Spleen (tissue), 11 donors: Measurements from ENCODE around the gene TBCB. TPM values are rescaled to one million over a fixed set of nuclear protein-coding genes. Genes with fewer than 3 reads are reported as not detected.

Experiments
- DNase-seq: peaks from one replicate; pipeline ENCODE4 v3.0.0-alpha.2; 2020
- H3K27ac ChIP-seq, 8 donors: fragments of 200-600 bp; sonication (generic) in 7 of 8; 1 replicate in 4 of 8; 2 replicates in 4 of 8; pipeline versions ENCODE4 v1.5.0 to v1.8.0; 2016 to 2021; ENCODE audit warnings: inconsistent platforms in 4 of 8, mild to moderate bottlenecking in 4 of 8, moderate library complexity in 1 of 8
- H3K27me3 ChIP-seq, 7 donors: fragments of 200-600 bp; sonication (generic) in 6 of 7; replicated peaks in 1 of 7; 1 replicate in 4 of 7; 2 replicates in 3 of 7; pipeline versions ENCODE4 v1.5.0 to v1.8.0; 2016 to 2021; ENCODE audit warnings: inconsistent platforms in 3 of 7, mild to moderate bottlenecking in 1 of 7
- H3K36me3 ChIP-seq, 6 donors: fragments of 200-600 bp; sonication (generic) in 5 of 6; 1 replicate in 4 of 6; 2 replicates in 2 of 6; pipeline versions ENCODE4 v1.5.0 to v1.8.0; 2016 to 2021; ENCODE audit warnings: inconsistent platforms in 2 of 6
- H3K4me1 ChIP-seq, 6 donors: fragments of 200-600 bp; sonication (generic) in 5 of 6; 1 replicate in 3 of 6; 2 replicates in 3 of 6; pipeline versions ENCODE4 v1.5.0 to v1.8.0; 2016 to 2021; ENCODE audit warnings: inconsistent platforms in 3 of 6
- H3K4me3 ChIP-seq, 8 donors: fragments of 200-600 bp; sonication (generic) in 7 of 8; 1 replicate in 4 of 8; 2 replicates in 4 of 8; pipeline versions ENCODE4 v1.5.0 to v1.8.0; 2016 to 2021; ENCODE audit warnings: inconsistent platforms in 4 of 8, mild to moderate bottlenecking in 4 of 8, moderate library complexity in 2 of 8
- H3K9me3 ChIP-seq, 8 donors: fragments of 200-600 bp; sonication (generic) in 7 of 8; 1 replicate in 4 of 8; 2 replicates in 4 of 8; pipeline versions ENCODE4 v1.5.0 to v1.8.0; 2016 to 2021; ENCODE audit warnings: inconsistent platforms in 4 of 8
- POLR2A ChIP-seq, 3 donors: fragments of 450-650 bp; IDR thresholded peaks; one replicate each; pipeline ENCODE4 v1.5.1; 2017; ENCODE audit warnings: antibody characterized with exemption in 3 of 3, mild to moderate bottlenecking in 1 of 3
- POLR2AphosphoS5 ChIP-seq, 3 donors: sonication (generic); formaldehyde crosslinking; IDR thresholded peaks; one replicate each; pipeline ENCODE4 v1.5.1; 2017; ENCODE audit warnings: antibody characterized with exemption in 3 of 3
- WGBS, 5 donors: extraction: QIAGEN DNeasy Blood & Tissue Kit in 3 of 5; methylation state at CpG; one replicate each; pipeline versions ENCODE4 v1.1.5 to v1.1.7; 2013 to 2018; 5-methylcytosine and 5-hydroxymethylcytosine counted together
- intact Hi-C: fragments of 100-400 bp; cut with DNase I; formaldehyde crosslinking; loops from one replicate; pipeline ENCODE4 v1.15.0; 2023; ENCODE audit warnings: low total_unique reads
- polyA plus RNA-seq, 3 donors: library from polyadenylated mRNA; stranded (reverse); fragments of 200-250 nt; gene quantifications; one replicate each; pipeline ENCODE4 v1.2.1, GENCODE V29; 2013
- total RNA-seq, 7 donors: library from RNA; depleted of rRNA in 3 of 7; stranded (reverse); fragments of >200 nt in 3 of 7; fragmentation: NEBNext Ultra II Directional in 4 of 7; extraction: Animal tissue kit (Norgen Biotek cat#: 25700) in 4 of 7; gene quantifications; one replicate each; pipeline versions ENCODE4 v1.1.0 to v1.2.1, GENCODE V29; 2016 to 2021
- TF ChIP-seq, protein P1 (sequence below), 11 experiments: fragments of 200-600 bp in 7 of 11; fragments of 450-650 bp in 4 of 11; sonication (generic) in 4 of 11; IDR thresholded peaks in 8 of 11; conservative IDR thresholded peaks in 3 of 11; 1 replicate in 7 of 11; 2 replicates in 4 of 11; pipeline versions ENCODE4 v1.4.0 to v1.8.0; 2016 to 2021; ENCODE audit warnings: antibody characterized with exemption in 11 of 11, inconsistent platforms in 4 of 11, mild to moderate bottlenecking in 1 of 11
- donor health status: healthy with polysubstance abuse.
- donor health status: DM: no; HTN: no; CAD: no; lungs with moderate emphysema.
- donor health status: DM: no; HTN: no; CAD: no.
- donor health status: Bipolar disorder and iron deficiency.
- donor health status: healthy.
- donor health status: DM: no; HTN: no; CAD: no.
- donor health status: DM: yes; HTN: yes; CAD: no.

TBCB gene
- total and polyA plus RNA-seq, 10 donors = 87.8 to 170 (median 120) TPM

DNA sequence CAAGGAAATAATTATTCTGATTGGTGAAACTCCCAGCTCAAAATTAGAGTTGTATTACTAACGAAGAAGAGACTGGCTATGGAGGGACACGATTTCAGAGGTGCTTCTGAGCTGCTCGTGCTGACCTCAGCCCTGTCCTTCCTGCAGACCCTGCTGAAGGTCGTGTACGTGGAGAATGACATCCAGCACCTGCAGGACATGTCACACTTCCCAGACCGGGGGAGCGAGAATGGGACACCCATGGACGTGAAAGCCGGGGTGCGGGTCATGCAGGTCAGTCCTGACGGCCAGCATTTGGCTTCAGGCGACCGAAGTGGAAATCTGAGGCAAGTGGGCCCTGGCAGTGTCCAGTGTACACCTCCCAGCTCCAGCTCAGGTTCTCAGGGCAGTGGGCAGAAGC lies 32.4 kb upstream of the TBCB start:
- WGBS, 5 donors = 88 to 95% (median 94%) methylated on average over 13 of the region's 13 CpGs

DNA sequence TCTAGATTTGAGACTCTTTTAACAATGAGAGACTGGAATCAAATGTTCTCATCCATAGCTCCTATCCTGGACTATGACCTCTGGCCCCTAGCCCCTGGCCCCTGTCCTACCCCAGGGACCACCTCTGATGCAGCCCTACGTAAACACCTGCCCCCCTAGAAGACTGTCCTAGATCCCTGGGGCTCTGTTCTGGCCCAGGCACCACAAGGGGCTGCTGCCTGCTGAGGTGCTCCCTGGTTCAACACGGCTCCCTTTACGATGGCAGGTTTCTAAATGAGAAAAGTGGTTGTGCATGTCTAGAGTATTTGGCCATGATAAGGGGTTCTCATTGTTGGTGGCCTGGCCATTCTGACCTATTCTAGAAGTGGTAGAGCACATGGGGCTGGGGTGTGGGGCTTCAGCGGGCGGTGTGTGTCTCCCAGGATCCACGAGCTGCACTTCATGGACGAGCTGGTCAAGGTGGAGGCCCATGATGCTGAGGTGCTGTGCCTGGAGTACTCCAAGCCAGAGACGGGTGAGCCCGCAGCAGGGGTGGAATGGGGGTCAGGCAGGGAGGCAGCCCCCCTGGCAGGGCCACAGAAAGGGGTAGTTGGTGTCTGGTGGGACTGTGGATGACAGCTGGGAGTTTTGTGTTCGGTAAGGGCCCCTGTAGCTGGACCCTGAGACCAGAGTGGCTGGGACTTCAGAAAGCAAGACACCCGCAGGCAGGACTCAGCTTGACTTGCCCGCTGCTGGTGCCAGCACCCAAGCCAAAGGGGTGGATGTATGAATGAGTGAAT lies 30.8 kb upstream of the TBCB start:
- Histone ChIP-seq H3K36me3 (peaks cover 0 to 91% (median 3%) of the 10 kb centered on the region in 6 donors), H3K4me3 (no peak overlapping the region), H3K27me3 (no peaks in the 10 kb centered on the region), H3K27ac (no peak overlapping the region), H3K9me3 (no peaks in the 10 kb centered on the region), H3K4me1 (no peaks in the 10 kb centered on the region)
- intact Hi-C loops = no loop called here
- WGBS, 5 donors = 92 to 98% (median 96%) methylated on average over 11 to 12 of the region's 12 CpGs
- no peak for DNase-seq
- TF ChIP-seq POLR2AphosphoS5 (IDR thresholded peaks at IDR 0.05) (no peak), POLR2A (IDR thresholded peaks at IDR 0.05) (no peak)
- TF ChIP-seq, protein P1, sequence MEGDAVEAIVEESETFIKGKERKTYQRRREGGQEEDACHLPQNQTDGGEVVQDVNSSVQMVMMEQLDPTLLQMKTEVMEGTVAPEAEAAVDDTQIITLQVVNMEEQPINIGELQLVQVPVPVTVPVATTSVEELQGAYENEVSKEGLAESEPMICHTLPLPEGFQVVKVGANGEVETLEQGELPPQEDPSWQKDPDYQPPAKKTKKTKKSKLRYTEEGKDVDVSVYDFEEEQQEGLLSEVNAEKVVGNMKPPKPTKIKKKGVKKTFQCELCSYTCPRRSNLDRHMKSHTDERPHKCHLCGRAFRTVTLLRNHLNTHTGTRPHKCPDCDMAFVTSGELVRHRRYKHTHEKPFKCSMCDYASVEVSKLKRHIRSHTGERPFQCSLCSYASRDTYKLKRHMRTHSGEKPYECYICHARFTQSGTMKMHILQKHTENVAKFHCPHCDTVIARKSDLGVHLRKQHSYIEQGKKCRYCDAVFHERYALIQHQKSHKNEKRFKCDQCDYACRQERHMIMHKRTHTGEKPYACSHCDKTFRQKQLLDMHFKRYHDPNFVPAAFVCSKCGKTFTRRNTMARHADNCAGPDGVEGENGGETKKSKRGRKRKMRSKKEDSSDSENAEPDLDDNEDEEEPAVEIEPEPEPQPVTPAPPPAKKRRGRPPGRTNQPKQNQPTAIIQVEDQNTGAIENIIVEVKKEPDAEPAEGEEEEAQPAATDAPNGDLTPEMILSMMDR (IDR thresholded peaks at IDR 0.05 in 8 of 11, conservative IDR thresholded peaks at IDR 0.05 in 3 of 11) = no peak

More for the DNA sequence above, 32.4 kb upstream of the TBCB start:
- intact Hi-C loops = no loop called here
- Histone ChIP-seq H3K36me3 (peaks cover 0 to 82% (median 3%) of the 10 kb centered on the region in 6 donors), H3K27ac (no peak overlapping the region), H3K4me3 (no peak overlapping the region), H3K4me1 (no peaks in the 10 kb centered on the region), H3K9me3 (no peaks in the 10 kb centered on the region), H3K27me3 (no peaks in the 10 kb centered on the region)
- TF ChIP-seq POLR2AphosphoS5 (IDR thresholded peaks at IDR 0.05) (no peak), POLR2A (IDR thresholded peaks at IDR 0.05) (no peak)
- TF ChIP-seq, protein P1 (IDR thresholded peaks at IDR 0.05 in 8 of 11, conservative IDR thresholded peaks at IDR 0.05 in 3 of 11) = no peak
- no peak for DNase-seq

GRCh38 chr19:36086326-36086725 lies 28.9 kb upstream of the TBCB start:
- WGBS, 5 donors = 93 to 98% (median 97%) methylated on average over 9 of the region's 9 CpGs
- H3K4me1 ChIP-seq = no peaks in the 10 kb centered on the region
- DNase-seq = no peak
- TF ChIP-seq POLR2A (IDR thresholded peaks at IDR 0.05) = no peak
- no peak for TF ChIP-seq POLR2AphosphoS5 (IDR thresholded peaks at IDR 0.05)
- TF ChIP-seq, protein P1 (IDR thresholded peaks at IDR 0.05 in 8 of 11, conservative IDR thresholded peaks at IDR 0.05 in 3 of 11) = no peak
- H3K27ac ChIP-seq = no peak overlapping the region
- intact Hi-C loops = no loop called here
- H3K9me3 ChIP-seq = no peaks in the 10 kb centered on the region
- peaks cover 0 to 98% (median 2%) of the 10 kb centered on the region in 6 donors for H3K36me3 ChIP-seq
- no peak overlapping the region for H3K4me3 ChIP-seq
- H3K27me3 ChIP-seq = no peaks in the 10 kb centered on the region

DNA sequence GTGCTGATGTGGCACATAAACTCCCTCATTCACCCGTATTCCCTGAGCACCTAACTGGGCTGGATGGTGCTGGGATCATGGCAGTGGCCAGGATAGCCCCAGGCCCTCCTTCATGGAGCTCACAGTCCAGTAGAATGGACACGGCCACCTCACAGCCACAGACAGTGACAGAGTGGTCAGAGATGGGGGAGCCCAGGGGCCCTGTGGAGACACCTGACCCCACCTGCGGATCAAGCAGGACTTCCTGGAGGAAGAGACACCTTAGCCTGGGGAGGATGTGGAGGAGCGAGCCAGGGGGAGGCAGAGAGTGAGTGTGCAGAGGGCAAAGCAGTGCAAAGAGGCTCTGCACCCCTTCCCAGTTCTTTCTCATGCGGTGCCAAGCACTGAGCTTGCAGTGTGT lies 25.4 kb upstream of the TBCB start:
- no peaks in the 10 kb centered on the region for H3K27me3 ChIP-seq
- DNase-seq = no peak
- H3K4me3 ChIP-seq = no peak overlapping the region
- no peaks in the 10 kb centered on the region for H3K4me1 ChIP-seq
- H3K9me3 ChIP-seq = no peaks in the 10 kb centered on the region
- intact Hi-C loops = no loop called here
- TF ChIP-seq, protein P1 (IDR thresholded peaks at IDR 0.05 in 8 of 11, conservative IDR thresholded peaks at IDR 0.05 in 3 of 11) = no peak
- TF ChIP-seq POLR2A (IDR thresholded peaks at IDR 0.05) (no peak), POLR2AphosphoS5 (IDR thresholded peaks at IDR 0.05) (no peak)
- H3K36me3 ChIP-seq = peaks cover 0 to 98% (median 0%) of the 10 kb centered on the region in 6 donors
- 93 to 98% (median 97%) methylated on average over 4 to 5 of the region's 5 CpGs for WGBS, 5 donors
- H3K27ac ChIP-seq = no peak overlapping the region
